ENCODE data around the gene CLSTN1. TPM values are rescaled to one million over a fixed set of nuclear protein-coding genes. Genes with fewer than 3 reads are reported as not detected.

Gene CLSTN1
- total RNA-seq, 1 donor from 2014 or later = 75.4 TPM

DNA sequence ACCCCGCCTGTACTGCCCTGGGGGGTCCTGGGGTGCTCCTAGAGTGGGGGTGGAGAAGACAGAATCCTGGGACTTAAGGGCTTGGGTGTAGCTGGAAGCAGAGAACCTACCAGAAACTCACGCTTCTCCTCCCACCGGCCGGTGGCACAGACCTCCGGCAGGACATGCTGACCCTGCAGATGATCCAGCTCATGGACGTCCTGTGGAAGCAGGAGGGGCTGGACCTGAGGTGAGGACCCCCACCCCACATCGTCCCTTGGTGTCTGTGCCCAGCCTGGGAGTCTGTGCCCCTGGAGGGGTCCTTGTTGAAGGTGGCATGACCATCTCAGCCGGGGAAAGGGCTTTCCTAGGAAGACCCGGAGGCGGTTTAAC, 101.4 kb downstream of the CLSTN1 start:
- Mint-ChIP-seq H3K4me1 (peaks cover 7% of the 10 kb centered on the region), H3K36me3 (peaks cover 2% of the 10 kb centered on the region), H3K9me3 (peaks cover 5% of the 10 kb centered on the region), H3K4me3 (no peak overlapping the region), H3K27me3 (ENCODE audit: insufficient read depth, low read depth) (peaks cover 5% of the 10 kb centered on the region), H3K27ac (no peak overlapping the region)
- Histone ChIP-seq H3K9me3 (ENCODE audit: low read depth) (no peaks in the 10 kb centered on the region), H2AFZ (replicated peaks) (no peak overlapping the region), H4K20me1 (ENCODE audit: low read depth) (no peaks in the 10 kb centered on the region), H3K27me3 (no peaks in the 10 kb centered on the region), H3K4me1 (no peaks in the 10 kb centered on the region), H3K4me2 (no peak overlapping the region), H3K4me3 (no peak overlapping the region), H3K27ac (no peak overlapping the region), H3K36me3 (no peaks in the 10 kb centered on the region), H3K9ac (no peak overlapping the region), H3F3A (ENCODE audit: low read depth) (no peaks in the 10 kb centered on the region), H3K79me2 (ENCODE audit: low read depth) (no peaks in the 10 kb centered on the region)
- TF ChIP-seq EZH2phosphoT487 (IDR thresholded peaks at IDR 0.05) (no peak), EZH2 (IDR thresholded peaks at IDR 0.05) (no peak)
- TF ChIP-seq, protein P1, sequence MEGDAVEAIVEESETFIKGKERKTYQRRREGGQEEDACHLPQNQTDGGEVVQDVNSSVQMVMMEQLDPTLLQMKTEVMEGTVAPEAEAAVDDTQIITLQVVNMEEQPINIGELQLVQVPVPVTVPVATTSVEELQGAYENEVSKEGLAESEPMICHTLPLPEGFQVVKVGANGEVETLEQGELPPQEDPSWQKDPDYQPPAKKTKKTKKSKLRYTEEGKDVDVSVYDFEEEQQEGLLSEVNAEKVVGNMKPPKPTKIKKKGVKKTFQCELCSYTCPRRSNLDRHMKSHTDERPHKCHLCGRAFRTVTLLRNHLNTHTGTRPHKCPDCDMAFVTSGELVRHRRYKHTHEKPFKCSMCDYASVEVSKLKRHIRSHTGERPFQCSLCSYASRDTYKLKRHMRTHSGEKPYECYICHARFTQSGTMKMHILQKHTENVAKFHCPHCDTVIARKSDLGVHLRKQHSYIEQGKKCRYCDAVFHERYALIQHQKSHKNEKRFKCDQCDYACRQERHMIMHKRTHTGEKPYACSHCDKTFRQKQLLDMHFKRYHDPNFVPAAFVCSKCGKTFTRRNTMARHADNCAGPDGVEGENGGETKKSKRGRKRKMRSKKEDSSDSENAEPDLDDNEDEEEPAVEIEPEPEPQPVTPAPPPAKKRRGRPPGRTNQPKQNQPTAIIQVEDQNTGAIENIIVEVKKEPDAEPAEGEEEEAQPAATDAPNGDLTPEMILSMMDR (IDR thresholded peaks at IDR 0.05) = no peak
- DNase-seq (ENCODE audit: low spot score) = no peak

DNA sequence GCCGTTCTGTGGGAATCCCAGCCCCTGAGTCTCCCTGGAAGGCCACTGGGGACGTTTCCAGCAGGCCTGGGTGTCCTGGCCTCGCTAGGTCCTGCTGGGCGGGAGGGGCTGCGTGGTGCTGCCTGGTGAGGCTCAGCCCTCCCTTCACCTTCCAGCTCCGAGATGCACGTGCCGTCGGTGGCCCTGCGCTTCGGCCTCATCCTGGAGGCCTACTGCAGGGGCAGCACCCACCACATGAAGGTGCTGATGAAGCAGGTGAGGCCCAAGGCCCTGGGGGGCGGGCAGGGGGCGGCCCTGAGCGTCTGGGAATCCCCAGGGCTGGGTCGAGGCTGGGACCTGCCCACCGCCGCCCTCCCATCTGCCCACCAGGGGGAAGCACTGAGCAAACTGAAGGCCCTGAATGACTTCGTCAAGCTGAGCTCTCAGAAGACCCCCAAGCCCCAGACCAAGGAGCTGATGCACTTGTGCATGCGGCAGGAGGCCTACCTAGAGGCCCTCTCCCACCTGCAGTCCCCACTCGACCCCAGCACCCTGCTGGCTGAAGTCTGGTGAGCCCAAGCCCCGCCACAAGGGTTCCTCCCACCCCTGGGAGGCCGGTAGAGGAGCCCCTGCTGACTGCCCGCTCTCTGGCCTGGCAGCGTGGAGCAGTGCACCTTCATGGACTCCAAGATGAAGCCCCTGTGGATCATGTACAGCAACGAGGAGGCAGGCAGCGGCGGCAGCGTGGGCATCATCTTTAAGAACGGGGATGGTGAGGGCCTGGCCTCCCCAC, 102.0 kb downstream of the CLSTN1 start:
- H3K9me3 Mint-ChIP-seq = peaks cover 5% of the 10 kb centered on the region
- no peaks in the 10 kb centered on the region for H3K36me3 ChIP-seq

GRCh38 chr1:9720785-9721605, 102.8 kb downstream of the CLSTN1 start:
- H3K36me3 ChIP-seq = no peaks in the 10 kb centered on the region
- no peak overlapping the region for H3K4me3 ChIP-seq
- no peak overlapping the region for H3K4me3 Mint-ChIP-seq

More for the DNA sequence above, 102.0 kb downstream of the CLSTN1 start:
- Histone ChIP-seq H3K4me1 (no peaks in the 10 kb centered on the region), H3K79me2 (ENCODE audit: low read depth) (no peaks in the 10 kb centered on the region), H3K4me3 (no peak overlapping the region), H3K27me3 (no peaks in the 10 kb centered on the region), H3K27ac (no peak overlapping the region), H3K9me3 (ENCODE audit: low read depth) (no peaks in the 10 kb centered on the region), H2AFZ (replicated peaks) (no peak overlapping the region), H3K9ac (no peak overlapping the region), H4K20me1 (ENCODE audit: low read depth) (no peaks in the 10 kb centered on the region), H3K4me2 (no peak overlapping the region), H3F3A (ENCODE audit: low read depth) (no peaks in the 10 kb centered on the region)
- DNase-seq (ENCODE audit: low spot score) = peak; percentile 77
- no peak for TF ChIP-seq EZH2 (IDR thresholded peaks at IDR 0.05)
- TF ChIP-seq, protein P1 (IDR thresholded peaks at IDR 0.05) = peak; percentile 81
- Mint-ChIP-seq H3K27ac (no peak overlapping the region), H3K4me3 (no peak overlapping the region), H3K4me1 (peaks cover 8% of the 10 kb centered on the region), H3K36me3 (peaks cover 2% of the 10 kb centered on the region), H3K27me3 (ENCODE audit: insufficient read depth, low read depth) (peaks cover 4% of the 10 kb centered on the region)

More at GRCh38 chr1:9720785-9721605, 102.8 kb downstream of the CLSTN1 start:
- Histone ChIP-seq H3K9ac (no peak overlapping the region), H2AFZ (replicated peaks) (no peak overlapping the region), H3K9me3 (ENCODE audit: low read depth) (no peaks in the 10 kb centered on the region), H3K4me2 (no peak overlapping the region), H3K79me2 (ENCODE audit: low read depth) (no peaks in the 10 kb centered on the region), H3K27ac (no peak overlapping the region), H3K27me3 (no peaks in the 10 kb centered on the region), H3K4me1 (no peaks in the 10 kb centered on the region), H3F3A (ENCODE audit: low read depth) (no peaks in the 10 kb centered on the region), H4K20me1 (ENCODE audit: low read depth) (no peaks in the 10 kb centered on the region)
- H3K36me3 Mint-ChIP-seq = peaks cover 2% of the 10 kb centered on the region
- H3K27me3 Mint-ChIP-seq (ENCODE audit: insufficient read depth, low read depth) = peaks cover 2% of the 10 kb centered on the region
- no peak for TF ChIP-seq EZH2phosphoT487 (IDR thresholded peaks at IDR 0.05)
- TF ChIP-seq, protein P1 (IDR thresholded peaks at IDR 0.05) = no peak
- no peak for TF ChIP-seq EZH2 (IDR thresholded peaks at IDR 0.05)
- DNase-seq (ENCODE audit: low spot score) = no peak
- no peak overlapping the region for H3K27ac Mint-ChIP-seq
- H3K9me3 Mint-ChIP-seq = peaks cover 5% of the 10 kb centered on the region
- H3K4me1 Mint-ChIP-seq = peaks cover 8% of the 10 kb centered on the region

All from neural progenitor cell (in vitro differentiated cells).